Activated B cell treated with CpG ODN at 0.5 μM for 24 hours (primary cell): Measurements from ENCODE around the gene GRK2. TPM values are rescaled to one million over a fixed set of nuclear protein-coding genes. Genes with fewer than 3 reads are reported as not detected.
A peak's percentile ranks its signal among the peaks of the same experiment; 100 is the strongest.

Source experiments
- ATAC-seq: fragments of 200-7000 bp; cut with Tn5 transposase; one replicate; pipeline ENCODE4 v1.10.0; 2021; ENCODE audit warnings: low read depth, mild to moderate bottlenecking, moderate library complexity
- CTCF ChIA-PET: fragments of 350-600 bp; sonication (Branson Sonifier 250); formaldehyde crosslinking; loops from one replicate; lab custom pipeline; 2021; ENCODE audit warnings: antibody characterized with exemption; lab: Charles Lee
- POLR2A ChIA-PET: fragments of 350-600 bp; sonication (Branson Sonifier 250); formaldehyde crosslinking; loops from one replicate; lab custom pipeline; 2021; ENCODE audit warnings: antibody characterized with exemption; lab: Charles Lee
- DNase-seq: peaks from one replicate; pipeline ENCODE4 v3.0.0; 2022
- H3K27ac Mint-ChIP-seq: one replicate; pipeline ENCODE4 v1.8.0; 2020; ENCODE audit warnings: mixed read lengths
- H3K27me3 Mint-ChIP-seq: one replicate; pipeline ENCODE4 v1.8.0; 2021; ENCODE audit warnings: mixed read lengths
- H3K36me3 Mint-ChIP-seq: one replicate; pipeline ENCODE4 v1.8.0; 2021; ENCODE audit warnings: low read depth, mixed read lengths
- H3K4me1 Mint-ChIP-seq: one replicate; pipeline ENCODE4 v1.8.0; 2021; ENCODE audit warnings: mixed read lengths
- H3K4me3 Mint-ChIP-seq: one replicate; pipeline ENCODE4 v1.8.0; 2020; ENCODE audit warnings: mild to moderate bottlenecking, mixed read lengths
- H3K9me3 Mint-ChIP-seq: one replicate; pipeline ENCODE4 v1.8.0; 2020; ENCODE audit warnings: mixed read lengths
- CTCF ChIP-seq: fragments of 200-600 bp; IDR thresholded peaks from one replicate; pipeline ENCODE4 v1.8.0; 2022; ENCODE audit warnings: antibody characterized with exemption, mild to moderate bottlenecking
- intact Hi-C: fragments of 100-400 bp; cut with micrococcal nuclease; formaldehyde crosslinking; loops from one replicate; pipeline ENCODE4 v1.15.1; 2024
- total RNA-seq: library from RNA; stranded (reverse); gene quantifications from 2 replicates; pipeline ENCODE4 v1.2.3, GENCODE V29; 2022

The GRK2 gene
- total RNA-seq, 1 donor from 2014 or later, result 175 TPM

GRCh38 chr11:67251841-67252240 is 14.4 kb upstream of the GRK2 start:
- H3K27me3 Mint-ChIP-seq, result no peaks in the 10 kb centered on the region
- H3K9me3 Mint-ChIP-seq, result no peaks in the 10 kb centered on the region
- H3K27ac Mint-ChIP-seq, result no peak overlapping the region
- CTCF ChIA-PET, result interaction anchor here (1.1 to 3.2 kb wide), 2 partner anchors 11 to 36 kb away, joined by 3 to 21 read pairs; no protein-coding TSS in a partner anchor
- no peak for TF ChIP-seq CTCF
- POLR2A ChIA-PET, result interaction anchor here (1.4 to 1.5 kb wide), 2 partner anchors 11 to 12 kb away, joined by 5 to 8 read pairs; no protein-coding TSS in a partner anchor
- peaks cover 8% of the 10 kb centered on the region for H3K4me1 Mint-ChIP-seq
- H3K4me3 Mint-ChIP-seq, result no peak overlapping the region
- intact Hi-C loops, result no loop called here
- no peak for DNase-seq
- H3K36me3 Mint-ChIP-seq, result peaks cover 92% of the 10 kb centered on the region
- ATAC-seq, result no peak

GRCh38 chr11:67252831-67253239 is 13.4 kb upstream of the GRK2 start:
- TF ChIP-seq CTCF, result no peak
- intact Hi-C loops, result no loop called here
- DNase-seq (no peak), ATAC-seq (peak; percentile 75)
- Mint-ChIP-seq H3K9me3 (no peaks in the 10 kb centered on the region), H3K4me3 (no peak overlapping the region), H3K36me3 (peaks cover 95% of the 10 kb centered on the region), H3K27me3 (no peaks in the 10 kb centered on the region), H3K4me1 (peaks cover 8% of the 10 kb centered on the region), H3K27ac (no peak overlapping the region)
- POLR2A ChIA-PET, result interaction anchor here (0.8 to 1.9 kb wide), 5 partner anchors 13 to 36 kb away, joined by 3 to 19 read pairs (median 3); partner anchors contain the start of gene ANKRD13D
- CTCF ChIA-PET, result interaction anchor here (1.0 to 3.2 kb wide), 6 partner anchors 10 to 171 kb away, joined by 3 to 21 read pairs (median 4); no protein-coding TSS in a partner anchor

GRCh38 chr11:67253872-67254624 is 12.2 kb upstream of the GRK2 start:
- H3K36me3 Mint-ChIP-seq, result peaks cover 83% of the 10 kb centered on the region
- H3K4me1 Mint-ChIP-seq, result peaks cover 8% of the 10 kb centered on the region
- no peak overlapping the region for H3K4me3 Mint-ChIP-seq

GRCh38 chr11:67254798-67255197 is 11.5 kb upstream of the GRK2 start:
- Mint-ChIP-seq H3K4me1 (peaks cover 8% of the 10 kb centered on the region), H3K4me3 (no peak overlapping the region), H3K9me3 (no peaks in the 10 kb centered on the region), H3K36me3 (peaks cover 75% of the 10 kb centered on the region), H3K27ac (peak overlapping the region; percentile 7), H3K27me3 (no peaks in the 10 kb centered on the region)
- CTCF ChIA-PET, result interaction anchor here (0.6 to 3.2 kb wide), 3 partner anchors 8 to 123 kb away, joined by 3 to 21 read pairs (median 3); no protein-coding TSS in a partner anchor
- TF ChIP-seq CTCF, result no peak
- intact Hi-C loops, result no loop called here
- POLR2A ChIA-PET, result interaction anchor here (1.0 to 1.6 kb wide), 3 partner anchors 41 to 99 kb away, joined by 3 to 4 read pairs (median 3); no protein-coding TSS in a partner anchor
- DNase-seq (no peak), ATAC-seq (no peak)

More at GRCh38 chr11:67253872-67254624, 12.2 kb upstream of the GRK2 start:
- no peak for ATAC-seq
- intact Hi-C loops, result no loop called here
- CTCF ChIA-PET, result interaction anchor here (0.6 to 3.2 kb wide), 6 partner anchors 9 to 128 kb away, joined by 3 to 21 read pairs (median 4); no protein-coding TSS in a partner anchor
- no peak for DNase-seq
- POLR2A ChIA-PET, result interaction anchor here (0.9 to 1.9 kb wide), 6 partner anchors 14 to 138 kb away, joined by 3 to 19 read pairs (median 4); partner anchors contain the start of gene RAD9A
- H3K27ac Mint-ChIP-seq, result peak overlapping the region; percentile 30
- no peak for TF ChIP-seq CTCF
- H3K9me3 Mint-ChIP-seq, result no peaks in the 10 kb centered on the region
- H3K27me3 Mint-ChIP-seq, result no peaks in the 10 kb centered on the region

GRCh38 chr11:67255353-67255752 is 10.9 kb upstream of the GRK2 start:
- no peaks in the 10 kb centered on the region for H3K27me3 Mint-ChIP-seq
- ChIA-PET POLR2A (interaction anchor here (0.5 to 1.6 kb wide), 5 partner anchors 11 to 98 kb away, joined by 3 to 5 read pairs (median 3); no protein-coding TSS in a partner anchor), CTCF (interaction anchor here (1.0 kb wide), 1 partner anchor 62 kb away, joined by 3 read pairs; no protein-coding TSS in a partner anchor)
- H3K4me1 Mint-ChIP-seq, result peaks cover 8% of the 10 kb centered on the region
- H3K27ac Mint-ChIP-seq, result no peak overlapping the region
- ATAC-seq (no peak), DNase-seq (no peak)
- intact Hi-C loops, result no loop called here
- TF ChIP-seq CTCF, result no peak
- no peak overlapping the region for H3K4me3 Mint-ChIP-seq
- H3K9me3 Mint-ChIP-seq, result no peaks in the 10 kb centered on the region
- peaks cover 70% of the 10 kb centered on the region for H3K36me3 Mint-ChIP-seq
